Measurements from ENCODE around the gene OSM. TPM values are rescaled to one million over a fixed set of nuclear protein-coding genes. Genes with fewer than 3 reads are reported as not detected.
A peak's percentile ranks its signal among the peaks of the same experiment; 100 is the strongest.

The OSM gene
- total and polyA plus RNA-seq, 2 experiments from 2014 or later = not detected

DNA sequence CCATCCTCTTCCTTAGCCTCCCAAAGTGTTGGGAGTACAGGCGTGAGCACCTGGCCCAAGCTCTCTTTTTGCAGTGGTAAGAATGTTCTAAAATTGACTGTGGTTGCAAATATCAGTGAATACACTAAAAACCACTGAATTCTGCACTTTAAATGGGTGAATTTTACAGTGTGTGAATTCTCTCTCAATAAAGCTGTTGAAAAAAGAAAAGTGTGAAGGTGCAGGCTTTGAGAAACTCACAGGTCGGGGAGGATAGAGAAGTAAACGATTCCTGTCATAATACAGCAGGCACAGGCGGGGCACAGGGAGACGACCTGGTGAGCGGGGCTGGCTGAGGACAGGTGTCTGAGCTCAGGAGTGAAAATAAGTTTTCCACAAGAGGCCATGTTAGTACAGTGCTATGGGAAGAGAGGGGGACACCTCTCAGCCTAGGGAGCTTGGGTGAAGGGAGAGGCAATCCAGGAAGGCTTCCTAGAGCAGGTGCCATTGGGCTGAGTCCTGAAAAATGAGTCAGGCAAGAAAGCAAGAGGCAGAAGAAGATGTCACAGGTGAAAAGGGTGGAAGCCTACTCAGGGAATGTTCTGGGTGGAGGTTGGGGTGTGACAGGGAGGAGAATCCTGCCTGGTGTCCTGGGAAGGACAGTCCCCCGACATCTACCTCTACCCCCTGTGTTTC, 46.2 kb downstream of the OSM start:
- H3F3A ChIP-seq (ENCODE audit: insufficient read depth) = no peaks in the 10 kb centered on the region
- no peaks in the 10 kb centered on the region for H3K27me3 ChIP-seq (replicated peaks; ENCODE audit: insufficient read depth)
- no peaks in the 10 kb centered on the region for H4K20me1 ChIP-seq (ENCODE audit: insufficient read depth)
- WGBS, 2 experiments (ENCODE audit: low coverage in 1 of 2, low lambda C conversion rate in 2 of 2, missing lambda C conversion rate in 2 of 2) = 88 to 93% methylated on average over 7 of the region's 7 CpGs
- no peaks in the 10 kb centered on the region for H3K79me2 ChIP-seq (ENCODE audit: insufficient read depth)
- no peaks in the 10 kb centered on the region for H3K9me2 ChIP-seq (ENCODE audit: insufficient read depth)
- no peaks in the 10 kb centered on the region for H3K9me3 ChIP-seq (ENCODE audit: low read depth)
- TF ChIP-seq EZH2phosphoT487 (IDR thresholded peaks at IDR 0.05; ENCODE audit: insufficient read depth, low read depth) (no peak), EZH2 (IDR thresholded peaks at IDR 0.05; ENCODE audit: insufficient read depth, poor library complexity, severe bottlenecking) (no peak)
- no peak overlapping the region for H3K9ac ChIP-seq
- H3K4me3 ChIP-seq = no peak overlapping the region
- no peak for DNase-seq
- no peaks in the 10 kb centered on the region for H3K36me3 ChIP-seq (ENCODE audit: low read depth)
- H3K27ac ChIP-seq = no peak overlapping the region
- H3K4me1 ChIP-seq (ENCODE audit: insufficient read depth) = peaks cover 8% of the 10 kb centered on the region; the same call in 1 of the 2 replicates
- H3K4me2 ChIP-seq (ENCODE audit: unreplicated experiment) = no peak overlapping the region
- in situ Hi-C loops (cut with MboI) = no loop called here
- H2AFZ ChIP-seq = no peak overlapping the region

DNA sequence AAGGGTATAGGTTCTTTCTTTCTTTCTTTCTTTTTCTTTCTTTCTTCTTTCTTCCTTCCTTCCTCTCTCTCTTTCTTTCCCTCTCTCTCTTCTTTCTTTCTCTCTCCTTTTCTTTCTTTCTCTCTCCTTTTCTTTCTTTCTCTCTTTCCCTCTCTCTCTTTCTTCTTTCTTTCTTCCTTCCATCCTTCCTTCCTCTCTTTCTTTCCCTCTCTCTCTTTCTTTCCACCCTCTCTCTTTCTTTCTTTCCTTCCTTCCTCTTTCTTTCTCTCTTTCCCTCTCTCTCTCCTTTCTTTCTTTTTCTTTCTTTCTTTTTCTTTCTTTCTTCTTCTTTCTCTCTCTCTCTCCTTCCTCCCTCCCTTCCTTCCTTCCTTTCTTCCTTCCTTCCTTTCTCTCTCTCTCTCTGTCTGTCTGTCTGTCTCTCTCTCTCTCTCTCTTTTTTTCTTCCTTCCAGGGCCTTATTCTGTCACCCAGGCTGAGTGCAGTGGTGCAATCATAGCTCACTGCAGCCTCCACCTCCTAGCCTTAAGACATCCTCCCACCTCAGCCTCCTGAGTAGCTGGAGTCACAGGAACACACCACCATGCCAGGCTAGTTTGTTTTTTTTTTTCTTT, 46.9 kb downstream of the OSM start:
- no peak overlapping the region for H3K9ac ChIP-seq
- in situ Hi-C loops (cut with MboI) = no loop called here
- no peaks in the 10 kb centered on the region for H3K9me3 ChIP-seq (ENCODE audit: low read depth)
- peaks cover 8% of the 10 kb centered on the region; the same call in 1 of the 2 replicates for H3K4me1 ChIP-seq (ENCODE audit: insufficient read depth)
- H3K36me3 ChIP-seq (ENCODE audit: low read depth) = no peaks in the 10 kb centered on the region
- no peaks in the 10 kb centered on the region for H3K27me3 ChIP-seq (replicated peaks; ENCODE audit: insufficient read depth)
- no peak overlapping the region for H3K27ac ChIP-seq
- no peak overlapping the region for H3K4me2 ChIP-seq (ENCODE audit: unreplicated experiment)
- no peak for TF ChIP-seq EZH2phosphoT487 (IDR thresholded peaks at IDR 0.05; ENCODE audit: insufficient read depth, low read depth)
- no peak for TF ChIP-seq EZH2 (IDR thresholded peaks at IDR 0.05; ENCODE audit: insufficient read depth, poor library complexity, severe bottlenecking)
- DNase-seq = no peak
- H3F3A ChIP-seq (ENCODE audit: insufficient read depth) = no peaks in the 10 kb centered on the region
- H2AFZ ChIP-seq = no peak overlapping the region
- H3K4me3 ChIP-seq = no peak overlapping the region
- H4K20me1 ChIP-seq (ENCODE audit: insufficient read depth) = no peaks in the 10 kb centered on the region
- H3K9me2 ChIP-seq (ENCODE audit: insufficient read depth) = no peaks in the 10 kb centered on the region
- no peaks in the 10 kb centered on the region for H3K79me2 ChIP-seq (ENCODE audit: insufficient read depth)

DNA sequence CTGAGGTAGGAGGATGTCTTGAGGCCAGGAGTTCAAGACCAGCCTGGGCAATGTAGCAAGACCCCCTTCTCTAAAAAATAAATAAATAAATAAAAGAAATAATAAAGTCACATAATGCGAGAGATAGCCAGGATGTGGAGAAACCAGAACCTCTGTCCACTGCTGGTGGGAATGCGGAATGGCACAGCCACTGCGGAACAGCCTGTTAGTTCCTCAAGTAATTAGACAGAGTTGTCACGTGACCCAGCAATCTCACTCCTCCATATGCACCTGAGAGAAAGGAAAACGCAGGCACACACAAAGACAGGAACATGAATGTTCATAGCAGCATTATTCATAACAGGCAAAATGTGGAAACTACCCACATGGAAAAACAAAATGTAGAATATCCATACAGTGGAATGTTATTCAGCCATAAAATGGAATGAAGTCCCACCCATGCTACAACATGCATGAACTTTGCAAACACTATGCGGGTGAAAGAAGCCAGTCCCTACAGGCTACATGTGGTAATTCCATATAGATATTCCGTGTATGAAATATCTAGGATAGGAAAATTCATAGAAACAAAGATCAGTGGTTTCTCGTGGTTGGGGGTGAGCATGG, 47.5 kb downstream of the OSM start:
- Histone ChIP-seq H4K20me1 (ENCODE audit: insufficient read depth) (no peaks in the 10 kb centered on the region), H3F3A (ENCODE audit: insufficient read depth) (no peaks in the 10 kb centered on the region), H3K27me3 (replicated peaks; ENCODE audit: insufficient read depth) (no peaks in the 10 kb centered on the region), H3K79me2 (ENCODE audit: insufficient read depth) (no peaks in the 10 kb centered on the region), H3K36me3 (ENCODE audit: low read depth) (no peaks in the 10 kb centered on the region), H3K9ac (no peak overlapping the region), H3K4me3 (no peak overlapping the region), H3K27ac (no peak overlapping the region), H3K9me2 (ENCODE audit: insufficient read depth) (no peaks in the 10 kb centered on the region), H3K4me2 (ENCODE audit: unreplicated experiment) (no peak overlapping the region), H3K9me3 (ENCODE audit: low read depth) (no peaks in the 10 kb centered on the region), H3K4me1 (ENCODE audit: insufficient read depth) (peaks cover 8% of the 10 kb centered on the region; the same call in 1 of the 2 replicates), H2AFZ (no peak overlapping the region)
- no peak for DNase-seq
- in situ Hi-C loops (cut with MboI) = no loop called here
- WGBS, 2 experiments (ENCODE audit: low coverage in 1 of 2, low lambda C conversion rate in 2 of 2, missing lambda C conversion rate in 2 of 2) = 89 to 95% methylated on average over 8 of the region's 8 CpGs
- TF ChIP-seq EZH2 (IDR thresholded peaks at IDR 0.05; ENCODE audit: insufficient read depth, poor library complexity, severe bottlenecking) = no peak

DNA sequence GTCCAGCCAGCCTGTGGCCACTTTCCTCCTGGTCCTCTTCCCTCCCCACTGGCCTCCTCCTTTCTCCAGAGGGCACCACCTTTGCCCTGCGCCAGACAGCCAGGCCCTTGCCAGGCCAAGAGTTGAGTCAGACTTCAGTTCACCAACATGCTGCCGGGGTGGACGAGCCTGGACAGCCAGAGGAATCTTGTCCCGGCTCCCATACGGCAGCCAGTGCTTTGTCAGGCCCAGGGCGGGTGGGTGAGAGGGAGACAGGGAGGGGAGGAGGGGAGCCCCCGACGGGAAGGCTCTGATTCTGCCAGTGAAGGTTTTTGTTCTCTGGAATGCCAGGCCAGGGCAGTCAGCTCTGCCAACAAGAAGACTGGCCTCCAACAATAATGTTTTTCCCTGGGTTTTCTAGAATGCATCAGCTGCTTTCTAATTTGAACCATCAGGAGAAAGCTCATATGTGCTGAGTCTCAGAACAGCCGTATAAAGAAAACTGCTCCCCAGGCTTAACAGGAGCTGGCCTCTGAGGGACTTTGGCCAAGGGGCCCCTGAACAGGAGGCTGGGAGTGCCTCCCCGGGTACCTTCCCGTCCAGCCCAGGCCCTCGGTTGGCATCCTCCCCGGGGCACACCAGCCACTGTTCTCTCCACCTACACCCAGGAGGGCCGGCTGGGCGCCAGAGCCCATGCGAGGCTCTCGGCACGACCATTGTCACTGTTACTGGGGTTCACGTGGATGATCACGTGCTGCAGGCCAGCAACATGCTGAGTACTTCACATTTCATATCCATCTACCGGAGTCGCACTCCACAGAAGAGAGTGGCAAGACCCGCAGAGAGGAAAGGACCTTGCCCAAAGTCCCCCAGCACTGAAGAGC, 48.7 kb downstream of the OSM start:
- H2AFZ ChIP-seq = peak overlapping the region; percentile 9
- no peaks in the 10 kb centered on the region for H3F3A ChIP-seq (ENCODE audit: insufficient read depth)
- no peak for TF ChIP-seq EZH2phosphoT487 (IDR thresholded peaks at IDR 0.05; ENCODE audit: insufficient read depth, low read depth)
- TF ChIP-seq EZH2 (IDR thresholded peaks at IDR 0.05; ENCODE audit: insufficient read depth, poor library complexity, severe bottlenecking) = no peak
- peak; percentile 59 for DNase-seq
- no peak overlapping the region for H3K27ac ChIP-seq
- H3K79me2 ChIP-seq (ENCODE audit: insufficient read depth) = no peaks in the 10 kb centered on the region
- peaks cover 15% of the 10 kb centered on the region for H3K4me1 ChIP-seq (ENCODE audit: insufficient read depth)
- H3K9me3 ChIP-seq (ENCODE audit: low read depth) = no peaks in the 10 kb centered on the region
- 45 to 49% methylated on average over 21 to 22 of the region's 23 CpGs for WGBS, 2 experiments (ENCODE audit: low coverage in 1 of 2, low lambda C conversion rate in 2 of 2, missing lambda C conversion rate in 2 of 2)
- no peaks in the 10 kb centered on the region for H3K27me3 ChIP-seq (replicated peaks; ENCODE audit: insufficient read depth)
- H3K36me3 ChIP-seq (ENCODE audit: low read depth) = no peaks in the 10 kb centered on the region
- H3K9me2 ChIP-seq (ENCODE audit: insufficient read depth) = no peaks in the 10 kb centered on the region
- no peak overlapping the region for H3K9ac ChIP-seq
- H3K4me2 ChIP-seq (ENCODE audit: unreplicated experiment) = no peak overlapping the region
- H4K20me1 ChIP-seq (ENCODE audit: insufficient read depth) = no peaks in the 10 kb centered on the region
- in situ Hi-C loops (cut with MboI) = no loop called here
- H3K4me3 ChIP-seq = no peak overlapping the region
